Mesothelial cell of epicardium (in vitro differentiated cells): ENCODE measurements around the gene KCNH6. TPM values are rescaled to one million over a fixed set of nuclear protein-coding genes. Genes with fewer than 3 reads are reported as not detected.

ENCODE experiments used
- DNase-seq, 2 experiments: peaks; one replicate each; pipeline ENCODE4 v3.0.0; 2021; ENCODE audit warnings: low spot score in 2 of 2; ENCODE audit not compliant: unreplicated experiment in 2 of 2
- H3K27ac Mint-ChIP-seq: 2 replicates; pipeline ENCODE4 v1.8.0; 2021; ENCODE audit warnings: mixed read lengths
- H3K27me3 Mint-ChIP-seq: 2 replicates; pipeline ENCODE4 v1.8.0; 2021; ENCODE audit warnings: low read depth, mixed read lengths
- H3K36me3 Mint-ChIP-seq: 2 replicates; pipeline ENCODE4 v1.8.0; 2021; ENCODE audit warnings: mixed read lengths
- H3K4me1 Mint-ChIP-seq: 2 replicates; pipeline ENCODE4 v1.8.0; 2021; ENCODE audit warnings: mixed read lengths
- H3K4me3 Mint-ChIP-seq: 2 replicates; pipeline ENCODE4 v1.8.0; 2021; ENCODE audit warnings: mild to moderate bottlenecking, moderate library complexity, mixed read lengths
- H3K9me3 Mint-ChIP-seq: 2 replicates; pipeline ENCODE4 v1.8.0; 2021; ENCODE audit warnings: mixed read lengths
- CTCF ChIP-seq: fragments of 200-600 bp; sonication (generic); IDR thresholded peaks from one replicate; pipeline ENCODE4 v1.5.0; 2021; ENCODE audit warnings: antibody characterized with exemption; ENCODE audit not compliant: unreplicated experiment
- total RNA-seq: library from RNA; stranded (reverse); gene quantifications from 3 replicates; pipeline ENCODE4 v1.2.1, GENCODE V29; 2021

The KCNH6 gene
- total RNA-seq, 1 donor from 2014 or later, result not detected

- Mint-ChIP-seq H3K4me3 (no peak overlapping the region), H3K36me3 (no peaks in the 10 kb centered on the region), H3K4me1 (peaks cover 8% of the 10 kb centered on the region), H3K27me3 (peaks cover 25% of the 10 kb centered on the region), H3K9me3 (no peaks in the 10 kb centered on the region), H3K27ac (no peak overlapping the region)
- TF ChIP-seq CTCF, result no peak
- no peak for DNase-seq
Measured at GRCh38 chr17:63480826-63481487, 42.2 kb upstream of the KCNH6 start.

GRCh38 chr17:63481488-63481870 lies 41.7 kb upstream of the KCNH6 start:
- TF ChIP-seq CTCF, result no peak
- H3K27me3 Mint-ChIP-seq, result peaks cover 22% of the 10 kb centered on the region
- peaks cover 8% of the 10 kb centered on the region for H3K4me1 Mint-ChIP-seq
- no peak overlapping the region for H3K27ac Mint-ChIP-seq
- H3K9me3 Mint-ChIP-seq, result no peaks in the 10 kb centered on the region
- H3K4me3 Mint-ChIP-seq, result no peak overlapping the region
- DNase-seq, result no peak
- H3K36me3 Mint-ChIP-seq, result no peaks in the 10 kb centered on the region

GRCh38 chr17:63482509-63482908 lies 40.6 kb upstream of the KCNH6 start:
- no peak for DNase-seq
- no peak for TF ChIP-seq CTCF
- Mint-ChIP-seq H3K27me3 (peaks cover 21% of the 10 kb centered on the region), H3K4me3 (no peak overlapping the region), H3K4me1 (peaks cover 7% of the 10 kb centered on the region), H3K27ac (no peak overlapping the region), H3K36me3 (no peaks in the 10 kb centered on the region), H3K9me3 (no peaks in the 10 kb centered on the region)

- H3K27me3 Mint-ChIP-seq, result peaks cover 16% of the 10 kb centered on the region
- no peak for DNase-seq
- H3K4me1 Mint-ChIP-seq, result peaks cover 3% of the 10 kb centered on the region
- H3K4me3 Mint-ChIP-seq, result no peak overlapping the region
- no peak overlapping the region for H3K27ac Mint-ChIP-seq
- TF ChIP-seq CTCF, result no peak
- H3K36me3 Mint-ChIP-seq, result no peaks in the 10 kb centered on the region
- H3K9me3 Mint-ChIP-seq, result no peaks in the 10 kb centered on the region
Measured at GRCh38 chr17:63483038-63483437, 40.1 kb upstream of the KCNH6 start.

- Mint-ChIP-seq H3K27ac (no peak overlapping the region), H3K4me3 (no peak overlapping the region), H3K4me1 (peaks cover under 1% of the 10 kb centered on the region)
Measured at GRCh38 chr17:63483655-63484575, 39.2 kb upstream of the KCNH6 start.

More at GRCh38 chr17:63483655-63484575, 39.2 kb upstream of the KCNH6 start:
- TF ChIP-seq CTCF, result no peak
- Mint-ChIP-seq H3K27me3 (peaks cover 10% of the 10 kb centered on the region), H3K36me3 (no peaks in the 10 kb centered on the region), H3K9me3 (no peaks in the 10 kb centered on the region)
- DNase-seq, result no peak
